Activated CD4-positive, alpha-beta T cell treated with anti-CD3 and anti-CD28 coated beads, Interleukin-2, amount 50 U/mL, for 24 hours (primary cell): ENCODE results near the gene TELO2.
A peak's percentile ranks its signal among the peaks of the same experiment; 100 is the strongest.

Source experiments
- DNase-seq, 2 donors: peaks; one replicate each; pipeline ENCODE4 v3.0.0-alpha.2; 2020; ENCODE audit warnings: low read depth in 1 of 2, low spot score in 1 of 2

TELO2 gene

DNA sequence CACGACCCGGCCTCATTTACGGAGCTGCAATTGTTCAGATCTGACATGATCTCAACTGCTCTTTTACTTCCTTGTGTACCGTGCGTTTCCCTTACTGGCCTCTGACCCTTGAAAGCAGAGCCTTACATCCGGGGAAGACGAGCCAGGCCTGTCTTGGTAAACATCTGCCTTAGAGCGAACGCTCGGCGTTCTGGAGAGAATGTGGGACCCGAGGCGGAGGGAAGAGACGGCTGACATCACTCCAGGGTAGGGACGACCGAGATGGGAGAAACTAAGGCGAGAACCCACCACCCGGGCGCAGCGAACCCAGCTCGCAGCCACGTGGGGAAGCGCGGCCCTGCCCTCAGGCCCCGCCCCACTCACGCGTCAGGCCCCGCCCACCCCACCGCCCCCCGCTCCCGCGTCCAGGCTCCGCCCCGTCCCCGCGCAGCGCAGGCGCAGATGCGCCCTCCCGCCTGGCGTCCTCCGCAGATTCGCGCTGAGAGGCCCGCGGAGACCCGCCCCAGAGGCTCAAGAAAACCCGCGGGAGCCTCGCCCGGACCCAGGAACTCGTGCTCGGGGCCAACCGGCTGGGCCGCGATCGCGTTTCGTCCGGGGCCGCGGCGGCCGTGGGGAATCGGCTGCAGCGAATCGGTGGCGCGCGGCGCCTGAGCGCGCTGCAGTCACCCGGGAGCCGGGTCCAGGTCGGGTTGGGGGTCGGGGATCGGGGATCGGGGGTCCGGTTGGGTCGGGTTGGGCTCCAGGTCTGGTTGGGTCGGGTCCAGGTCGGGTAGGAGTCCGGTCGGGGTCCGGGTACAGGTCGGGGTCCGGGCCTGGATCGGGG is at the start of gene TELO2:
TSS of gene TELO2 (plus strand) at position 438 of the 823 bp plus-strand sequence. CDS start 922 bp downstream, outside the sequence.
- DNase-seq, result peak; percentile 81 to 88

DNA sequence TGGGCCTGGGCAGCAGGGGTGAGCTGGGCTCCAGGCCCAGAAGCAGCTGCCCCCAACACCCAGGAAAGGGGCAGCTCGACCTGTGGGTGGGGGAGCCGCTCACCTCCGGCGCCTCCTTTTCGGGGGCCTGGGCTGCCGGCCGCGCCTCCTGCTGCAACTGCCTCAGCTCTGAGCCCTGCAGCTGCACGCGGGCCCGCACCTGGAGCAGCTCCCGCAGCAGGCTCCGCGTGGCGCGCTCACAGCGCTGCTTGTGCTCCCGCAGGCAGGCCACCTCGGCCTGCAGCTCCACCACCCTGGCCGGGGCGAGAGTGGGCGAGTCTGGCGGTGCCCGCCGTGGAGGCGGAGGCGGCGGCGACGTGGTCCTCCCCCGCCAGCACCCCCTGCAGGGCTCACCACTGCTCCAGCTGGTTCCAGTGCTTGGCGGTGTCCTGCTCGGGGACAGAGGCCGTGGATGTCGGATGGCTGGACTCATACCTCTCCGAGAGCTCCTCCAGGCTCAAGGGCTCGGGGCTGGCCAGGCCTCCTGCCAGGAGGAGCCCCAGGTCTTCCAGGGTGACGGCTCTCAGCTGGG is 49.7 kb upstream of the TELO2 start:
- DNase-seq, result no peak

DNA sequence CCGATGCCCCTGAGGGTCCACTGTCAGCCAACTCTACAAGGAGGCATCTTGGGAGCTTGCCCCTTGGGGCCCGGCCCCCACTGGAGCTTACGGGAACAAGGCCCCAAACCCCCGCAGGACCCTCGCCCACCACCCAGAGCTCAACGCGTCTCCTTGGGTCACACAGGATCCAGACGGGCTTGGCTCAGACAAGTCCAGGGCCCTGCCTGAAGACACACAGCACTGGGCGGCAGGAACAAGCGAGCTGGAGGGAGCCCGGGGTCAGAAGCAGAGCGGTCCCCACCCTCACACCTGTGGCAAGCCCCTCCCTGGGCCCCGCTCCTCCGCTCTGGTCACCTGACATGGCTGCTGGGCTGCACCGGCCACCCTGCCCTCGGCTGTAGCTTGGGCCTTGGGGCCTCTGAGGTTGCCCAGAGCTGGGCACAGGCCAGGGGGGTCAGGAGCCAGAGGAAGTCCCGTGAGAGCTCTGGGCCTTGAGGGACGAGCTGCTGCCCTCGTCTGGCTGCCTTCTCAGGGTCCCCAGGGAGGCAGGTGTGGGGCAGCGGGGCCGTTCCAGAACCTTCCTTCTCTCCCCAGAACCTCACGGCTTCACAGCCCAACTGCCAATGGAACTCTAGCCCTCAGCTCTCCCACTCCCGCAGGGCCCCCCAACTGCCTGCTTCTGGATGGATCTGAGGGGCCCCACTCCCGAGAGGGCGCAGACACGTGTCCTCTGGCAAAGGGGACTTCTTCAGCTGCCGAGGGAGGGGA is 49.0 kb upstream of the TELO2 start, which contains the start of gene CCDC154:
TSS of gene CCDC154 (minus strand) at position 577 of the 750 bp plus-strand sequence. CDS start at position 343, 234 bp downstream.
- DNase-seq, result no peak

DNA sequence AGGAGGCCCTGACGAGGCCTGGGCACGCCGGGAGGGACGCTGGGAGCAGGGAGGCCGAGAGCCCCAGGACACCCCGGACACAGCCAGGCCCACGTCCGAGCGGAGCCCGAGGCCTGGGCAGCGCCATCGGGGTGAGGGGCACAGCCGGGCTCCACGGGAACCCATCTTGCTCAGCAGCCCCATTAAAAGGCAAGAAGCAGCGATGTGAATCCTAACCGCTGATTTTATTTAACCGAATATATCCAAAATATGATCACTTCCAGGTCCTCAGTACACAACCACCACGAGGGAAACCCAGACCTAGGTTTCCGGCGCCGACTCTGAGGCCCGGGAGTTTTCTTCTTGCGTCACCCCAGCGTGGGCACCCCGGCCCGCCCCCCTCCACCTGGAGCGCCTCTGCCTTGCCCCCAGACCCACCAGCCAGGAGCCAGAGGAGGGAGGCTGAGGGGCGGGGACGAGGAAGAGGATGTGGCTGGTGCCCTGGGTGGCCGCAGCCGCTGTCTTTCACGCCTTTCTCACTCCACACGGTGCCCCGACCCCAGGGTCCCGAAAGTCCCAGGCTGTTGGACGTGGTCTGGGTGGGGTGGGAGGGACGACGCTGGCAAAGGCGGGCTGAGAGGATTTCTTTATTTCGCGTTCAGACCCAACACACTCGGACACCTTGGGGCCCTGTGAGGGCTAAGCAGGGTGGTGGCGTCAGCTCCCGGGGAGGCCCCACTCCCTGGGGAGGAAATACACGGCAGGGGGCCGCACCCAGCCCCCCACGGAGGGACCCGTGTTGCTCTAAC is 48.2 kb upstream of the TELO2 start:
- DNase-seq, result no peak

DNA sequence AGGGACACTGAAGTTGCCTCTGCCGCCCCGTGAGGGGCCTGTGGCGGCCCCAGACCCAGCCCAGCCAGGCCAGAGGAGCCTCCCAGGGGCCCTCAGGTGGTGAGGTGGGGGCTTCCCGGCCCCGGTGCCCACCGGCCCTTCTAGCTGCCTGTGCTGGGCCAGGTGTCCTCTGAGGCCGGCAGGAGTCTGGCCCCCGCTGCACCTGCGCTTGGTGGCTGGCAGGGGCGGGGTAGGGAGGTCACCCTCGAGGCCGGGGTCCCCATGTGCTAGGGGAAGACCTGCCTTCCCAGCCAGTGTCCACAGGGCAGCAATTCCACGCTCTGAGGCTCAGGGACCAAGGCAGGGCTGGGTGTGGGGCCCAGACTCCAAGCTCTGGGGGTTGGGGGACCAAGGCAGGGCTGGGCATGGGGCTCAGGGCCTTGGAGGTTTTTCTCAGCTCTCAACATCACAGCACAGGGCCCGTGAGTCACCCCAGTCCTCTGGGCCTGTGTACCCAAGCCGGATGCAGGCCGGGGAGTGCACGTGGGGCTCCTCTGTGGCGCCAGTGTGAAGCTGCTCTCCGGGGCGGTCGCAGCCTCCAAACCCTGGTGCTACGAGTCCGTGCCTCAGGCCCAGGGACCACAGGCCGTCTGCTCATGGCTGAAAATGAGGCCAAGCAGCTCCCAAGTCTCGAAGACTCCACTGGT is 47.5 kb upstream of the TELO2 start:
- no peak for DNase-seq

DNA sequence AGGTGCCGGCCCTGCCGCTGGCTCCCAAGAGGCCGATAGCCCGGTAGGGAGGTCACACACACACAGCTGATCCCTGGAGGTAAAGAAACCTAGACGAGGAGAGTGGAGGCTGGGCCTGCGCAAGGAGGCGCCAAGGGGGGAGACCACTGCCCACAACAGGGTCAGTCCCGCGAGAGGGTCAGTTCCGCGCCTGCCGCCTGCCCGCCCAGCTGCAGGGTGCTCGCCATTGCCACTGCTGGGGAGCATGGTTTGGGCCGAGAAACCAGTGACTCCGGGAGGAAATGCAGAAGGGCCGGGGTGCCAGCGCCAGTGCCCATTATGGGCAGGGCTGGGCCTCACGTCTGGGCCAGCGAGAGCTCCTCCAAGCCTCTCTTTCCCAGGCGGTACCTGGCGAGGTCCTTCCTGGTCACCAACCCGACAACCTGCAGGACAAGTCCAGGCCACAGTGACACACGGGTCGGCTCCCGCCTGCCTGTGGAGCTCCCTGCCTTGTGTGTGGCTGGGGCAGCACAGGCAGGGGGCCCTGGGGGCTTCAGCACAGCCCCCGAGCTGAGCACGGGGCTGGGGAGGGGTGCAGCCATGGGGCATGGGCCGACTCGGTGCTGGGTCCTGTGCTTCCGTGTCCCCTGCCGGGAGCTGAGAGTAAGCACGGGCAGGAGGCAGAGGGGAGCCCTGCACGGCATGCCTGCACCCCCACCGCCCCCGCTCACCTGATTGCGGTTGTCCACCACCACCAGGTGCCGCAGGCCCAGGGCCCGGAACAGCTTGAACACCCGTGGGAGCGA is 46.7 kb upstream of the TELO2 start:
- no peak for DNase-seq

DNA sequence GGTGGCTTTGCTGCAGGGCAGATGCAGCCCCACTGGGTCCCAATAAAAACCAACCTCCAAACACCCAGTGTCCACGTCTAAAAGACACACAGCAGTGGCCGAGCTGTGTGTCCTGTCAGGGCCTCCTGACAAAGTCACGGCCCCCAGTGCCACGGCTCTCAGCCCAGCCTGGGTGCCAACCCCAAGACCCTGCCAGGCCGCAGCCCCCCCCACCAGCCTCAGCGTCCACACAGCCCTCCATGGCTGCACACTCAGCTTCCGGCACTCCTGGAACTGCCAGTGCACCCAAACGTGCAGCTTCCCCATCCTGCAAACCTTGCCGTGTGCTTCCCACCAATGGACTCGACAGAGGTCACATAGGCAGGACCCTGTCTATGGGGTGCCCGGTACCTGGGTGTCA is 45.2 kb upstream of the TELO2 start:
- DNase-seq, result no peak

DNA sequence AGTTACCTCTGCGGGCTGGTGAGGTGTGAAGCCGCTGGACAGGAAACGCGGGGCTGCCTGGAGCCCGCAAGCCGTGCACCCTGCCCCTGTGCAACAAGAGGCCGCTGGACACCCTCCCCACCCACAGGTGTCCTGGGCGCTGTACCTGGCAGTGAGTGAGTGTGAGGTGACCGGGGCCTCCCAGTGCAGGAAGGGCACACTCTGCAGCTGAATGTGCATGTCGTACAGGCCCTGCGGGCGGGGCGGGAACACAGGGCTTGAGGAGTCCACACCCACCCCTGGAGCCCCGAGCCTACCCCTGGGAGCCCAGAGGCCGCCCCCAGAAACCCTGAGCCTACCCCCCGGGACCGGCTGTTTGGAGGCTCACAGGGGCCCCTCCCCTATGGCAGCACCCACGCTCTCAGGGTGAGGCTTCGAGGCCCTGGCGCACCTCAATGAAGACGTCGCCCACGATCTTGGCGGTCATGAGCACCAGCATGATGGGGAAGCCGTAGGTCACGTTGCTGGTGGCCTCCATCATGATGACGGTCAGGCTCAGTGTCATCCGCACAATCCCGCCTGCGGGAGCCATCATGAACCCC is 44.5 kb upstream of the TELO2 start:
- DNase-seq, result no peak

DNA sequence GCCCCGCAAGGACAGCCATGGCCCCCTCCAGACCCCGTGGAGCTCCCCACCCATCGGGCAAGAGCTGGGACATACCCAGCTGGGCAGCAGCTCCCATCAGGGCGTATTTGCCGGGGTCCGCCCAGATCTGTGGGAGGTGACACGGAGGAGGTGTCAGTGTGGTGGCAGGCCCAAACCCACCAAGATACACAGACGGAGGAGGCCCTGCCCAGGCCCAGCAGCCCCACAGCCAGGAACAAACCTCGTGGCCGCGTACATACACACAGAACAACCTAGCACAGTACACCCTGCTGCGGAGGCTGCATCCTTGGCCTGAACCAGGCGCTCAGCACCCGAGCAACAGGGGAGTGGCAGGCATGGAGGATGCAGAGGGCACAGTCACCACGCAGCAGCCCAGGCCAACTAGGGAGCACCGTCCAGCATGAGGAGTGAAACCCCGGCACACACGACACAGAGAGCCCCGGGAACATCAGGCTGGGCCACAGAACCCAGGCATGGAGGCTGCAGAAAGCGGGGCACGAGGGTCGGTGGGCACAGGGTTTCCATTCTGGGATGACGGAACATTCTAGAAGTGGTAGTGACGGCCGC is 43.9 kb upstream of the TELO2 start:
- no peak for DNase-seq

DNA sequence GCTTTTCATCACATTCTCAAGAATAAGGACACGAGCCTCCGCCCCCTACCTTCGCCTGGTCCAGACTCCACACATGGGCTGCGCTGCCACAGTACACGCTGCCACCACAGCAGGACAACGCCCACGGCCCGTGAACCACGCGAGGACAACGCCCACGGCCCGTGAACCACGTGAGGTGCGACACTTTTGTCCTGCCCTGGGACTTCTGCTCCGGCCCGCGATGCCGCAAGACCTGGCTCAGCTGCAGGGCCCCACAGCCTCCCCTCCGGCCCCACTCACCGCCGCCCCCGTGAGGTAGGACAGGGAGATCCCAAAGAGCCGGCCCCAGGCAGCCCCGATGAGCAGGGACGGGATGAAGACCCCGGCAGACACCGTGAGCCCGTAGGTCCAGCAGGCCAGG is 42.9 kb upstream of the TELO2 start:
- no peak for DNase-seq

DNA sequence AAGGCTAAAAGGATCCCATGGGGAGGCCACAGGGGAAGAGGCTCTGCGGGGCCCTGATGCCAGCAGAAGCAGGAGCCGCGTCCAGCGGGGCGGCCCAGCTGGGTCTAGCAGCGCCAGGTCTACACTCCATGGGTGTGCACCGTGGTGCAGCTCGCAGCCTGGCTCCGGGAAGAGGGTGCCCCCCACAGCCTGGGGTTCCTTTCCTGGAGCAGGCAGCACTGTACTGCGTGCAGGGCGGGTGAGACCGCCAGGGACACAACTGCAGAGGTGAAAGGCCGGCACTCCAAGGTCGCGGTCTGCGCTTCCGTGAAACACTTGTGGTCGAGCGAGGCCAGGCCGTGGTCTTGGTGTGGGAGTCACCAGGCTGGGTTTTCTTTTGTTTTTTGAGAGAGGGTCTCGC is 42.3 kb upstream of the TELO2 start:
- DNase-seq, result no peak

DNA sequence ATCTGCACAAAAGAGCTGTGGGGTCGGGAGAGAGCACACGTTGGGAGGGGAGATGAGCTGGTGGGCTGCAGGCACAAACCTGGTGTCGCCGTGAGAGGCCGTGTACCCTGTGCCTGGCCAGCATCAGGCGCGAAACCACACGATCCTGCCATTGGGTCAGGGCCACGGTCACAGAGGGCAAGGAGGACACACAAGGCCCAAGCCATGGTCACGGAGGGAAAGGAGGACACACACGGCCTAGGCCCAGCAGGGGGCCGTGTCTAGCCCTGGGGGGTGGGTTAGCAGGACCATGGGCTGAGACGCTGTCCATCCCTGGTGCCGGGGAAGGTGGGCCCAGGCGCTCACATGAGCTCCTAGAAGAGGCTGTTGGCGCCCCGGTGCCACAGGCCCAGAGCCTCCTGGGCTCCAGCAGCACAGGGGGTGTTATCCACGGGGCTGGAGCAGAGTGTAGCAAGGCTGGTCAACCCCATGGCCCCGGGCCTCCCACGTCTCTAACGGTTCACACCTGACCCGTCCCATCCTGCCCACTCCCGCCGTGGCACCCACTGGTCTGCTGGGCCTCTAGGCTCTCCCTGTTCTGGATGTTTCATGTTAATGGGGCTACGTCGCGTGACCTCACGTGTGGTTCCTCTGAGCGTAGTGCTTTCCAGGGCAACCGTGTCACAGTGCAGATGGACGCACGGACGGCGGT is 41.3 kb upstream of the TELO2 start:
- DNase-seq, result no peak

DNA sequence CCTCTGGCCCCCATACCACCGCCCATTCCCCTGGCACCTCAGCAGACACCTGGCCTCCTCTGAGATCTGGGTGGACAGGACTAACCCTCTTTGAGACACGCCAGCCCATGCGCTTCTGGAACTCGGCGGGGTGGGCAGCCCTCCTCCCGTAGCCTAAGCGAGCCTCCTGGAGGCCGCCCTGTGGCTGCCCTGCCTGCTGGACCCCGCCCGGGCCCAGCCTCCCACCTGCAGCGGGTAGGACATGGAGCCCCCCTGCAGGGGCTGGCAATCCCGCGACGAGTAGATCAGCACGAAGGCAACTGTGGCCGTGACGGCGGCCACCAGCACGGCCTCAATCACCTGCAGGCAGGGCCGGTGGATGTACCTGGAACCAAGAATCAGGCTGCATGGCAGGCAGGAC is 40.6 kb upstream of the TELO2 start:
- DNase-seq, result no peak

DNA sequence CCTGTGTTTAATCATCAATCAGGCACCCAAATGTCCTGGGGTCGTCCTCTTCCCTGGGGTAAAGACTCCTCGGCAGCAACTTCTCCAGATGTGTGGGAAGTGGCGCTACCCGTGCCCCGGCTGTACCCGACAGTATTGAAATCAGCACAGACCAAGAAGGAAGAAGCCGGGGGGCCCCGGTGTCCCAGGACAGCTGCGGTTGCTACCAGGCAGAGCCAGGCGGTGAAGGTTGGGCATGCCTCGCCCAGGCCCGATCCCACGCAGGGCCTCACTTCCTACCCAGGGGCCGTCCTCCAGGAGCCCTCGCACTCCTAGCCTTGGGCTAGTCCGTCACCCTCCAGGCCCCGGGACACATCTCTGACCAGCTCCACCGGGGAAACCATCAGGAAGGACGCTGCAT is 39.8 kb upstream of the TELO2 start:
- no peak for DNase-seq

DNA sequence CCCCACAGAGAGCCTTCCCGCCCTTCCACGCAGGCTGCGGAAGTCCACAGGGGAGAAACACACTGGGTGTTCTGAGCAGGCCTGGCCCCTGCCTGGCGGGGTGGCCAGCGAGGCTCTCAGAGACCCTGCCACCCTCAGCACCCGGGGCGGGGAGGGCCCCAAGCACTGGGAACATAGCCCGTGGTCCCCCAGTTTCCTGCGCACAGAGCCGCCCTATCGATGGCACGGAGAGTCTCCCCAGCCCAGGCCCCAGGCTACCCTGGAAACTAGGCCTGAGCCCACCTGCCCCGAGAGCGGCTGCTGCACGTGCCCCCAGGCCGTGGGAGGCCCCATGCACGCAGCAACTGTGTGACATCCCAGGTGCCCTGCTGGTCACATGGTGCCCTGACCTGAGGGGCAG is 38.6 kb upstream of the TELO2 start:
- no peak for DNase-seq

DNA sequence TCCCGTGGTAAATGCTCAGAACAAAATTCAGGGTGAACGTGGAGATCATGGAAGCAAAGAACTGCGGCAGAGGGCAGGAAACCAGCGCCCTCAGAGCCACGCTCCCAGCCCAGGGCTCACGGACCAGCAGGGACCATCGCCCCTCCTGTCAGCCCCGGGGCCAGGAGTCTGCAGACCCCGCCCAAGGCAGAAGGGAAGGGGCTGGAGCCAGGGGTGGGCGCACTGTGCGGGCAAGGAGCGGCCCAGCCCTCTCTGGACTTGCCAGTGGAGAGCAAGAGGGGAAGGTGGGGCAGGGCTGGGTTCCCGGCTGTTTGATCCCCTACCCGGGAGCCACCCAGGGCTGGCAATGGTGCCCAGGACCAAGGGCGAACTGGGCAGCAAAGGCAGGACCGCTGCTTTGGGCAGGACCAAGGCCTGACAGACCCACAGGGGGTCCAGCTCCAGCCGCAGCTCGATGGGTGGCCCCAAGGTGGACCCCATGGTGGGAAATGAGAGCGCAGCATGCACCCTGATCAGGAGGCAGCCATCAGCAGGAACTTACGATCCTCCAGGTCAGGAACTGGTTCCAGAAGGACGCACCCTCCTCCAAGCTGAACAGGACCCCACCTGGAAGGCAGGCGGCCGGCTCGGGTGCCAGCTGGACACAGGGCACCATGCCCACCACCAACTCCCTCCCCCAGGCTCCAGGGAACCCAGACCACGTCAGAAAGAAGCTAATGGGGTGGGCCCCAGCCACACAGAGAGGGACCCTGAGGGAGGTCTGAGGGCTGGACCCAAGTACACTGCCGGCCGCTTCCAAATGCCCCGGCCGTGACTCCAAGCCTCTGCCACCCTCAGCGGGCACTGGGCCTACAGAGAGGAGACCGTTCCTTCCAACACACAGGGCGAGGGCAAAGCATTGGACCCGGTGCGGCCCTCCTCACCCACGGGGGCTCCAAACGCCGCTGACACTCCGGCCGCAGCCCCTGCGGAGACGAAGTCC is 37.7 kb upstream of the TELO2 start:
- DNase-seq, result no peak

DNA sequence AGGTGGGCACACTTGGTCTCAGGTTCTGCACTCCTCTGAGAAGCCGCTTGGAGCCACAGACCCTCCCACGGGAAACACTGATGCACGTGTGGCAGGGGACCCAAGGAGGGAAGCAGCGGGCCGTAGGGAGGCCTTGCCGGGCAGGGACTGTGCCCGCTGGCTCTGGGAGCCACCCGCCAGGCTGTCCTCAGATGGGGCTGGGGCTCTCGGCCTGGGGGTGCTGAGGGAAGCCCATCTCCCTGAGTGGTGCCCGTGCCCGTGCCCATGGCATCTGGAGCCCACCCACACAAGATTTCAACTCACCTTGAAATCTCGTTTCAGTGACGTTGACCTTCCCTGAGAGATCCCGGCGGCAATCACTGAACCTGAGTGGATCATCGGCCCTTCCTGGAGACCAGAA is 36.2 kb upstream of the TELO2 start:
- no peak for DNase-seq
